ENCODE results near the gene SUCLA2.

SUCLA2 gene

DNA sequence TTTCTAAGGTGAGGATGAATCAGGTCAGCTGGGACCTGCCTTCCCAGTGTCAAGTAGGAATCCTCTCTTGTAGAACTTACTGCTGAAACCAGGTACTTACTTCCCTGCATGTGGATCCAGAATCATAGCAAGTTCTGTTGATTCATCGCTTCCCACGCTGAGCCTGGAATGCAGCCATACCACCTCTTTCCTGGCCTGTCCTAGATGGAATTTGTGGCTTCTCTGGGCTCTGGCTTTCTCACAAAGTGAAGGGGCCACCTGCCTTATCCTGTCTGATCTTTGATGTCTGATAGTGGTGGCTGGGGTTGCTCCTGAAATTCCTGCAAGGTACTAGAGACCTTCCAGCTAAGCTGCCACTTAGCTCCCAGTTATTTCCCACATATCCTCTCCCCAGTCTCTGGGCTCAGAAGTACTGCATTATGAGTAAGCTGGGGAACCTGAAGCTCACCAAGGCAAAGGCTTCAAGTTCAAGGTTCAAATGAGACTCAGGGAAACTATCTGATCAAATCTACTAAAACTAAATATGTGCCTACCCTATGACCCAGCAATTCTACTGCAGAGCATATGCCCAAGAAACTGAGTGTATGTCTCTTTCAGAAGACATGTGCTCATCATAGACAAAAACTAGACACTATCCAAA is 103.5 kb downstream of the SUCLA2 start:
- DNase-seq, result no peak

DNA sequence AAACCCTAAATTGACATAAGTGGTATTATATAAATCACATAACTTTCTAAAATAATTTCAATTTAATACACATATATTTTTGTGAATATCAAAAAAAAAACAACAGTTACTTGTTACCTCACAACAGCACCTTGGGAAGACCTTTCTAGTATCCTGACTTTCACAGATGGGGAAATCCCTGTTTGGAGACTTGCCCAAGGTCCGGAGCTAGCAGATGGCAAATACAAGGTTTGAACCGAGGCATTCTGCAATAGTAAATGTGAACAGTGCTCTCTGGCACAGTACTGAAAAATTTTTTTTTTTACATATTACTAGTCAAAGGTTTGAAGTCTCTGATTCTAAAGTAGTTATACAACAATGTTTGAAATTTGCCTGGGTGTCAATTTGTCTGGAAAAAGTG is 104.5 kb downstream of the SUCLA2 start:
- DNase-seq, result peak; percentile 57

DNA sequence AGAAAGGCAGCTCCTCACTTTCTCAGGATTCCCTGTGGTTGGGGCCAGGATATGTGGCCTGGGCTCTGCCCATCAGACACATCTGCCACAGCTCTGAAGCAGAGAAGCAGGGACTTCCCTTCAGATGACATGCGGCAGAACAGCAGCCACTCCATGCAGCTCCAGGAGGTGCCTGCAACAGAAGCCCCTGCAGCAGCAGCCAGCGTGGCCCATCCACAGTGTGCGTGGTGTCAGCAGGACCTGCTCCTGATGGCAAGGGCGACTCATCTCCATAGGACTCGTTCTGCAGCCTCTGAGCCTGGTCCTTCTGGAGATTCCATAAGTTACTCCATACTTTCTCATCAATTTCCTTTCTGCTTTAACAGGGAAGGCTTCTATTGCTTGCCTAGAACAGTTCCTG is 105.0 kb downstream of the SUCLA2 start:
- DNase-seq, result no peak

DNA sequence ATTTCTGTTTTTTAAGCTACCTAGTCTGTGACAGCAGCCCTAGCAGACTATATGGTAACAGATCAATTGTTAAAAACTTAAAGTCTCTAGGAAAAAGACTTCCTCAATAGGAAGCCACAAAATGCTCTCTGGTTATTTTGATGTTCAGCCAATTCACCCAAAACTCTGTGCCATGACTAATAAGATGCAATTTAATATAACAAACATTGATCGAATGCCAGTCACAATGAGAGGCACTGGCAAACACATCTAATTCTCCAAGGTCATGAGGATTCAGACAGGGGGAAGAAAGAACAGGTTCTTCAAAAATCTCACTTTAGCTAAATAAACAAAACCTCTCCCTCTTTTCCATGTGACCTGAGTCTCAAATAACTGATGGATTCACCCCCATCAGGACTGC is 107.5 kb downstream of the SUCLA2 start:
- DNase-seq, result no peak

Measured in NCI-H2171 treated with DMSO at 0.1 percent for 48 hours (cell line).